ENCODE measurements around the gene ZYG11A. TPM values are rescaled to one million over a fixed set of nuclear protein-coding genes. Genes with fewer than 3 reads are reported as not detected.

The ZYG11A gene
- total RNA-seq, 1 experiment from 2014 or later = 2.4 TPM

GRCh38 chr1:52848423-52848822, 5.9 kb downstream of the ZYG11A start:
- Histone ChIP-seq H3K4me3 (ENCODE audit: low read depth, low read length) (no peak overlapping the region), H3K36me3 (ENCODE audit: control insufficient read depth, insufficient read depth, low read length) (no peaks in the 10 kb centered on the region), H3K4me1 (no peaks in the 10 kb centered on the region), H3K27me3 (replicated peaks; ENCODE audit: control insufficient read depth, insufficient read depth, low read length) (no peaks in the 10 kb centered on the region), H3K9me3 (no peaks in the 10 kb centered on the region)
- H3K4me1 Mint-ChIP-seq (ENCODE audit: low read depth, unreplicated experiment) = no peaks in the 10 kb centered on the region
- H3K4me3 Mint-ChIP-seq (ENCODE audit: unreplicated experiment) = no peak overlapping the region
- no peaks in the 10 kb centered on the region for H3K9me3 Mint-ChIP-seq (ENCODE audit: unreplicated experiment)
- CTCF ChIA-PET = no interaction called here
- POLR2A ChIA-PET = no interaction called here
- no peaks in the 10 kb centered on the region for H3K27me3 Mint-ChIP-seq (ENCODE audit: insufficient read depth, unreplicated experiment)
- H3K27ac Mint-ChIP-seq (ENCODE audit: unreplicated experiment) = no peak overlapping the region
- no peak for DNase-seq
- intact Hi-C loops (cut with micrococcal nuclease; ENCODE audit: unreplicated experiment) = no loop called here
- BruUV-seq (replicated peaks) = no TSS peak
- H3K36me3 Mint-ChIP-seq (ENCODE audit: insufficient read depth, unreplicated experiment) = peaks cover 5% of the 10 kb centered on the region
- TF ChIP-seq CTCF (IDR thresholded peaks at IDR 0.05; ENCODE audit: insufficient read depth in 1 of 2, low read depth in 1 of 2, low read length in 1 of 2, severe bottlenecking in 1 of 2, unreplicated experiment in 1 of 2) = no peak

- TF ChIP-seq CTCF (IDR thresholded peaks at IDR 0.05; ENCODE audit: insufficient read depth in 1 of 2, low read depth in 1 of 2, low read length in 1 of 2, severe bottlenecking in 1 of 2, unreplicated experiment in 1 of 2) = no peak
- Histone ChIP-seq H3K36me3 (ENCODE audit: control insufficient read depth, insufficient read depth, low read length) (no peaks in the 10 kb centered on the region), H3K4me1 (no peaks in the 10 kb centered on the region), H3K9me3 (no peaks in the 10 kb centered on the region), H3K27me3 (replicated peaks; ENCODE audit: control insufficient read depth, insufficient read depth, low read length) (no peaks in the 10 kb centered on the region), H3K4me3 (ENCODE audit: low read depth, low read length) (no peak overlapping the region)
- ChIA-PET POLR2A (no interaction called here), CTCF (no interaction called here)
- no TSS peak for BruUV-seq (replicated peaks)
- Mint-ChIP-seq H3K4me1 (ENCODE audit: low read depth, unreplicated experiment) (no peaks in the 10 kb centered on the region), H3K36me3 (ENCODE audit: insufficient read depth, unreplicated experiment) (peaks cover 5% of the 10 kb centered on the region), H3K27ac (ENCODE audit: unreplicated experiment) (no peak overlapping the region), H3K9me3 (ENCODE audit: unreplicated experiment) (no peaks in the 10 kb centered on the region), H3K4me3 (ENCODE audit: unreplicated experiment) (no peak overlapping the region), H3K27me3 (ENCODE audit: insufficient read depth, unreplicated experiment) (no peaks in the 10 kb centered on the region)
- intact Hi-C loops (cut with micrococcal nuclease; ENCODE audit: unreplicated experiment) = no loop called here
- no peak for DNase-seq
These were observed 8.4 kb downstream of the ZYG11A start for GRCh38 chr1:52850951-52851350.

GRCh38 chr1:52852854-52853253, 10.3 kb downstream of the ZYG11A start:
- no peaks in the 10 kb centered on the region for H3K4me1 ChIP-seq
- H3K9me3 ChIP-seq = no peaks in the 10 kb centered on the region
- H3K4me3 ChIP-seq (ENCODE audit: low read depth, low read length) = no peak overlapping the region
- Mint-ChIP-seq H3K27me3 (ENCODE audit: insufficient read depth, unreplicated experiment) (no peaks in the 10 kb centered on the region), H3K4me1 (ENCODE audit: low read depth, unreplicated experiment) (no peaks in the 10 kb centered on the region), H3K36me3 (ENCODE audit: insufficient read depth, unreplicated experiment) (no peaks in the 10 kb centered on the region), H3K4me3 (ENCODE audit: unreplicated experiment) (no peak overlapping the region), H3K9me3 (ENCODE audit: unreplicated experiment) (no peaks in the 10 kb centered on the region), H3K27ac (ENCODE audit: unreplicated experiment) (no peak overlapping the region)
- ChIA-PET CTCF (no interaction called here), POLR2A (no interaction called here)
- no peaks in the 10 kb centered on the region for H3K36me3 ChIP-seq (ENCODE audit: control insufficient read depth, insufficient read depth, low read length)
- intact Hi-C loops (cut with micrococcal nuclease; ENCODE audit: unreplicated experiment) = no loop called here
- BruUV-seq (replicated peaks) = no TSS peak
- TF ChIP-seq CTCF (IDR thresholded peaks at IDR 0.05; ENCODE audit: insufficient read depth in 1 of 2, low read depth in 1 of 2, low read length in 1 of 2, severe bottlenecking in 1 of 2, unreplicated experiment in 1 of 2) = no peak
- DNase-seq = no peak
- H3K27me3 ChIP-seq (replicated peaks; ENCODE audit: control insufficient read depth, insufficient read depth, low read length) = no peaks in the 10 kb centered on the region

All from Caco-2 (cell line).